Putamen (tissue), 1 donor: ENCODE data around the gene SYT2.
"Not testable (repeated sequence)": the region's sequence is repeated elsewhere in the genome, so short reads cannot be mapped to it uniquely, and the experiment has no call there.

Source experiments
- DNase-seq: peaks from one replicate; pipeline ENCODE4 v3.0.0-alpha.2; 2016; ENCODE audit warnings: low spot score

The SYT2 gene

GRCh38 chr1:202590975-202591411, 119.3 kb downstream of the SYT2 start:
- DNase-seq = no peak

- DNase-seq = no peak
These were observed 120.1 kb downstream of the SYT2 start for GRCh38 chr1:202590126-202590525.

GRCh38 chr1:202589190-202589930, 120.9 kb downstream of the SYT2 start:
- no peak for DNase-seq

GRCh38 chr1:202588503-202589189, 121.6 kb downstream of the SYT2 start:
- no peak for DNase-seq

GRCh38 chr1:202587859-202588485, 122.3 kb downstream of the SYT2 start:
- no peak for DNase-seq

GRCh38 chr1:202586871-202587270, 123.4 kb downstream of the SYT2 start:
- DNase-seq = no peak

GRCh38 chr1:202586018-202586821, 124.0 kb downstream of the SYT2 start:
- DNase-seq = peak; percentile 39

- DNase-seq = no peak
These were observed 124.7 kb downstream of the SYT2 start for GRCh38 chr1:202585590-202585933.

GRCh38 chr1:202584707-202585589, 125.3 kb downstream of the SYT2 start:
- DNase-seq = no peak

- not testable (repeated sequence) for DNase-seq
These were observed 127.9 kb downstream of the SYT2 start for GRCh38 chr1:202582350-202582749.

GRCh38 chr1:202580619-202581018, 129.6 kb downstream of the SYT2 start:
- DNase-seq = no peak

- DNase-seq = no peak
These were observed 130.4 kb downstream of the SYT2 start for GRCh38 chr1:202579806-202580205.

- DNase-seq = no peak
These were observed 131.7 kb downstream of the SYT2 start for GRCh38 chr1:202578565-202578964.

- DNase-seq = no peak
These were observed 132.2 kb downstream of the SYT2 start for GRCh38 chr1:202578001-202578504.

GRCh38 chr1:202577381-202577780, 132.9 kb downstream of the SYT2 start:
- no peak for DNase-seq

GRCh38 chr1:202576816-202577215, 133.4 kb downstream of the SYT2 start:
- DNase-seq = no peak

GRCh38 chr1:202575918-202576653, 134.2 kb downstream of the SYT2 start:
- DNase-seq = no peak

- DNase-seq = no peak
These were observed 137.4 kb downstream of the SYT2 start for GRCh38 chr1:202572867-202573266.

GRCh38 chr1:202571719-202572339, 138.4 kb downstream of the SYT2 start:
- DNase-seq = no peak
